PC-9 (cell line): ENCODE measurements around the gene FERMT1. TPM values are rescaled to one million over a fixed set of nuclear protein-coding genes. Genes with fewer than 3 reads are reported as not detected.

Source experiments
- BruUV-seq: library from RNA; stranded (reverse); fragments of 400-500 nt; replicated peaks from 2 replicates; lab custom pipeline; 2021; lab: Mats Ljungman, UMichigan
- CTCF ChIA-PET: fragments of 300-600 bp; sonication (Branson Sonifier 250); formaldehyde crosslinking; loops from one replicate; lab custom pipeline; 2022; ENCODE audit warnings: antibody characterized with exemption; lab: Charles Lee
- POLR2A ChIA-PET: fragments of 300-600 bp; sonication (Branson Sonifier 250); formaldehyde crosslinking; loops from one replicate; lab custom pipeline; 2022; ENCODE audit warnings: antibody characterized with exemption; ENCODE audit not compliant: unreplicated experiment; lab: Charles Lee
- DNase-seq, 2 experiments: peaks; one replicate each; pipeline versions ENCODE4 v3.0.0 to v3.0.0-alpha.2; 2015 to 2022; ENCODE audit warnings: mixed read lengths in 1 of 2
- H2AFZ ChIP-seq: fragments of 200-600 bp; sonication (generic); 2 replicates; pipeline ENCODE4 v1.8.1; 2017; ENCODE audit warnings: antibody characterized with exemption
- H3F3A ChIP-seq: fragments of 200-600 bp; sonication (generic); 2 replicates; pipeline ENCODE4 v1.8.1; 2017; ENCODE audit warnings: antibody characterized with exemption, mild to moderate bottlenecking, low read depth; ENCODE audit not compliant: insufficient read depth
- H3K27ac ChIP-seq: fragments of 200-600 bp; sonication (generic); 2 replicates; pipeline ENCODE4 v1.6.1; 2016; ENCODE audit warnings: mixed run types
- H3K27me3 ChIP-seq: fragments of 200-600 bp; sonication (generic); 2 replicates; pipeline ENCODE4 v1.6.1; 2016; ENCODE audit warnings: low read depth, mixed run types; ENCODE audit not compliant: insufficient read depth
- H3K36me3 ChIP-seq: fragments of 200-600 bp; sonication (generic); 2 replicates; pipeline ENCODE4 v1.6.1; 2016; ENCODE audit warnings: low read depth, mixed run types
- H3K4me1 ChIP-seq: fragments of 200-600 bp; sonication (generic); replicated peaks from 2 replicates; pipeline ENCODE4 v1.6.1; 2016; ENCODE audit warnings: mixed run types; ENCODE audit not compliant: insufficient read depth
- H3K4me2 ChIP-seq: fragments of 200-600 bp; sonication (generic); 2 replicates; pipeline ENCODE4 v1.6.1; 2017; ENCODE audit warnings: mixed run types
- H3K4me3 ChIP-seq: fragments of 200-600 bp; sonication (generic); 2 replicates; pipeline ENCODE4 v1.6.1; 2016; ENCODE audit warnings: mixed run types
- H3K79me2 ChIP-seq: fragments of 200-600 bp; sonication (generic); 2 replicates; pipeline ENCODE4 v1.6.1; 2017; ENCODE audit warnings: low read depth, mixed run types
- H3K9me2 ChIP-seq: fragments of 200-600 bp; sonication (generic); 2 replicates; pipeline ENCODE4 v1.8.1; 2017; ENCODE audit warnings: mild to moderate bottlenecking; ENCODE audit not compliant: insufficient read depth
- H3K9me3 ChIP-seq: fragments of 200-600 bp; sonication (generic); 2 replicates; pipeline ENCODE4 v1.8.1; 2016; ENCODE audit warnings: low read depth; ENCODE audit not compliant: insufficient read depth
- H4K20me1 ChIP-seq: fragments of 200-600 bp; sonication (generic); 2 replicates; pipeline ENCODE4 v1.8.1; 2017; ENCODE audit not compliant: insufficient read depth
- EZH2 ChIP-seq: fragments of 200-600 bp; sonication (generic); IDR thresholded peaks from 2 replicates; pipeline ENCODE4 v1.8.0; 2017; ENCODE audit warnings: antibody characterized with exemption, low read depth
- intact Hi-C: fragments of 100-400 bp; cut with micrococcal nuclease; formaldehyde crosslinking; loops from one replicate; pipeline ENCODE4 v1.10.0; 2022; ENCODE audit not compliant: unreplicated experiment
- total RNA-seq: library from RNA; stranded (reverse); gene quantifications from 2 replicates; pipeline ENCODE4 v1.2.3, GENCODE V29; 2021
- TF ChIP-seq, protein P1 (sequence below): fragments of 200-600 bp; sonication (generic); conservative IDR thresholded peaks from 2 replicates; pipeline ENCODE4 v1.6.1; 2017; ENCODE audit warnings: mixed run types, antibody characterized with exemption, mild to moderate bottlenecking, moderate library complexity

Gene FERMT1
- total RNA-seq, 1 experiment from 2014 or later: 20.6 TPM

DNA sequence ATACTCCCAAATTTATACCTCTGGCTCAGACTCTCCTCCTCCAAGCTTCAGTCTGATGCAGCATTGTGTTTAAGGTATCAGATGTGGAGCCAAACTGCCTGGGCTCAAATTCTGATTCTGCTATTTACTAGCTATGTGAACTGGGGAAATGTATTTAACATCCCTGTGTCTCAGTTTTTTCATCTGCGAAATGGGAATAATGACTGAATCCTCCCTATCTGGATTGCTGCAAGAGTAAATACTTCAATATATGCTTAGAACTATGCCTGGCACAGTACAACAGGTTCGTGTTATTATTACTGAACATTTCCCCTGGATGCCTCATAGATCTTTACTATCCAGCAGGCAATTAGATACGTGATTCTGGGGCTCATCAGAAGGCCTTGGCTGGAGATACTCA, 74.4 kb downstream of the FERMT1 start:
- no peak overlapping the region for H2AFZ ChIP-seq
- DNase-seq: no peak
- no peaks in the 10 kb centered on the region for H4K20me1 ChIP-seq
- H3K27ac ChIP-seq: no peak overlapping the region
- no peaks in the 10 kb centered on the region for H3K27me3 ChIP-seq
- H3K4me2 ChIP-seq: no peak overlapping the region
- CTCF ChIA-PET: no interaction called here
- BruUV-seq: no TSS peak
- no peaks in the 10 kb centered on the region for H3K9me3 ChIP-seq
- intact Hi-C loops: no loop called here
- no peaks in the 10 kb centered on the region for H3K36me3 ChIP-seq
- no peak for TF ChIP-seq EZH2
- TF ChIP-seq, protein P1, sequence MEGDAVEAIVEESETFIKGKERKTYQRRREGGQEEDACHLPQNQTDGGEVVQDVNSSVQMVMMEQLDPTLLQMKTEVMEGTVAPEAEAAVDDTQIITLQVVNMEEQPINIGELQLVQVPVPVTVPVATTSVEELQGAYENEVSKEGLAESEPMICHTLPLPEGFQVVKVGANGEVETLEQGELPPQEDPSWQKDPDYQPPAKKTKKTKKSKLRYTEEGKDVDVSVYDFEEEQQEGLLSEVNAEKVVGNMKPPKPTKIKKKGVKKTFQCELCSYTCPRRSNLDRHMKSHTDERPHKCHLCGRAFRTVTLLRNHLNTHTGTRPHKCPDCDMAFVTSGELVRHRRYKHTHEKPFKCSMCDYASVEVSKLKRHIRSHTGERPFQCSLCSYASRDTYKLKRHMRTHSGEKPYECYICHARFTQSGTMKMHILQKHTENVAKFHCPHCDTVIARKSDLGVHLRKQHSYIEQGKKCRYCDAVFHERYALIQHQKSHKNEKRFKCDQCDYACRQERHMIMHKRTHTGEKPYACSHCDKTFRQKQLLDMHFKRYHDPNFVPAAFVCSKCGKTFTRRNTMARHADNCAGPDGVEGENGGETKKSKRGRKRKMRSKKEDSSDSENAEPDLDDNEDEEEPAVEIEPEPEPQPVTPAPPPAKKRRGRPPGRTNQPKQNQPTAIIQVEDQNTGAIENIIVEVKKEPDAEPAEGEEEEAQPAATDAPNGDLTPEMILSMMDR: no peak
- no peaks in the 10 kb centered on the region for H3K79me2 ChIP-seq
- peaks cover 5% of the 10 kb centered on the region for H3K4me1 ChIP-seq
- POLR2A ChIA-PET: no interaction called here
- peaks cover 4% of the 10 kb centered on the region; the same call in 1 of the 2 replicates for H3F3A ChIP-seq
- no peak overlapping the region for H3K4me3 ChIP-seq
- no peaks in the 10 kb centered on the region for H3K9me2 ChIP-seq

DNA sequence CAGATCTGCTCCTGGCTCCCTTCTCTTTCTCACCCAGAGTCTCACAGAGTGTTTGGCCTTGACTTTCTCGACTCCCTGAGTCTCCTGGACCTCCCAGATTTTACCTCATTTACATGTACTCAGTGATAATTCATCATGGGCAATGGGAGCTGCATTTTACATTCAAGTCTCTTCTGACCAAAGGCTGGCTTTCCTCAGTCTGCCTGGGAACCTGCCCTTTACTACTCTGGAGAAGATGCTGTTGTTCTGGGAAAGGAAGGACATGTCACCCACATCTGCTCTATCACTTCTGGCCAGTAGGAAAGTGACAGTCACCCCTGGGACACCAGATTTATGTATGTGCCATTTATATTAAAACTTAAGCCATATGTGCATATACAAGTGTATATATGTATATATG, 76.4 kb downstream of the FERMT1 start:
- Histone ChIP-seq H3K27me3 (no peaks in the 10 kb centered on the region), H2AFZ (no peak overlapping the region), H3K79me2 (no peaks in the 10 kb centered on the region), H3F3A (no peaks in the 10 kb centered on the region), H3K9me3 (no peaks in the 10 kb centered on the region), H3K27ac (no peak overlapping the region), H3K9me2 (no peaks in the 10 kb centered on the region), H3K4me1 (no peaks in the 10 kb centered on the region), H3K4me3 (no peak overlapping the region), H3K36me3 (no peaks in the 10 kb centered on the region), H4K20me1 (no peaks in the 10 kb centered on the region), H3K4me2 (no peak overlapping the region)
- ChIA-PET POLR2A (no interaction called here), CTCF (no interaction called here)
- intact Hi-C loops: no loop called here
- DNase-seq: no peak
- TF ChIP-seq, protein P1: no peak
- no peak for TF ChIP-seq EZH2
- no TSS peak for BruUV-seq

- H3K27me3 ChIP-seq: no peaks in the 10 kb centered on the region
- no peaks in the 10 kb centered on the region for H4K20me1 ChIP-seq
- no peaks in the 10 kb centered on the region for H3K9me2 ChIP-seq
- BruUV-seq: no TSS peak
- no peak overlapping the region for H2AFZ ChIP-seq
- H3K4me2 ChIP-seq: no peak overlapping the region
- TF ChIP-seq EZH2: no peak
- TF ChIP-seq, protein P1: no peak
- no peaks in the 10 kb centered on the region for H3K9me3 ChIP-seq
- H3K4me3 ChIP-seq: no peak overlapping the region
- intact Hi-C loops: no loop called here
- no peaks in the 10 kb centered on the region for H3K4me1 ChIP-seq
- ChIA-PET CTCF (no interaction called here), POLR2A (no interaction called here)
- DNase-seq: no peak
- no peaks in the 10 kb centered on the region for H3K79me2 ChIP-seq
- H3K27ac ChIP-seq: no peak overlapping the region
- H3K36me3 ChIP-seq: no peaks in the 10 kb centered on the region
- H3F3A ChIP-seq: no peaks in the 10 kb centered on the region
These were observed 77.3 kb downstream of the FERMT1 start for GRCh38 chr20:6045566-6045965.
